ENCODE measurements around the gene CC2D1A. TPM values are rescaled to one million over a fixed set of nuclear protein-coding genes. Genes with fewer than 3 reads are reported as not detected.

CC2D1A gene
- total RNA-seq, 1 donor from 2014 or later, result 35.2 TPM

- DNase-seq (ENCODE audit: low spot score), result no peak
- Mint-ChIP-seq H3K27me3 (ENCODE audit: low read depth) (no peaks in the 10 kb centered on the region), H3K36me3 (ENCODE audit: low read depth) (peaks cover 43% of the 10 kb centered on the region)
Measured at GRCh38 chr19:13926010-13926409, 20.0 kb downstream of the CC2D1A start.

GRCh38 chr19:13926715-13927114, 20.7 kb downstream of the CC2D1A start:
- DNase-seq (ENCODE audit: low spot score), result no peak
- no peaks in the 10 kb centered on the region for H3K4me1 Mint-ChIP-seq (ENCODE audit: low read depth)
- no peak overlapping the region for H3K4me3 Mint-ChIP-seq (ENCODE audit: unreplicated experiment)
- H3K27me3 Mint-ChIP-seq (ENCODE audit: low read depth), result no peaks in the 10 kb centered on the region
- TF ChIP-seq CTCF (IDR thresholded peaks at IDR 0.05), result no peak
- no peaks in the 10 kb centered on the region for H3K9me3 Mint-ChIP-seq (ENCODE audit: low read depth)
- H3K36me3 Mint-ChIP-seq (ENCODE audit: low read depth), result peaks cover 36% of the 10 kb centered on the region
- peak overlapping the region; percentile 54 for H3K27ac Mint-ChIP-seq (ENCODE audit: unreplicated experiment)

More at GRCh38 chr19:13926010-13926409, 20.0 kb downstream of the CC2D1A start:
- no peak for TF ChIP-seq CTCF (IDR thresholded peaks at IDR 0.05)
- H3K4me1 Mint-ChIP-seq (ENCODE audit: low read depth), result no peaks in the 10 kb centered on the region
- H3K9me3 Mint-ChIP-seq (ENCODE audit: low read depth), result peaks cover 3% of the 10 kb centered on the region
- H3K4me3 Mint-ChIP-seq (ENCODE audit: unreplicated experiment), result no peak overlapping the region
- H3K27ac Mint-ChIP-seq (ENCODE audit: unreplicated experiment), result no peak overlapping the region

GRCh38 chr19:13929340-13929739, 23.3 kb downstream of the CC2D1A start:
- TF ChIP-seq CTCF (IDR thresholded peaks at IDR 0.05), result no peak
- Mint-ChIP-seq H3K36me3 (ENCODE audit: low read depth) (peaks cover 21% of the 10 kb centered on the region), H3K27ac (ENCODE audit: unreplicated experiment) (no peak overlapping the region), H3K9me3 (ENCODE audit: low read depth) (no peaks in the 10 kb centered on the region), H3K4me1 (ENCODE audit: low read depth) (no peaks in the 10 kb centered on the region), H3K27me3 (ENCODE audit: low read depth) (no peaks in the 10 kb centered on the region), H3K4me3 (ENCODE audit: unreplicated experiment) (no peak overlapping the region)
- DNase-seq (ENCODE audit: low spot score), result no peak

GRCh38 chr19:13929956-13930355, 24.0 kb downstream of the CC2D1A start:
- Mint-ChIP-seq H3K9me3 (ENCODE audit: low read depth) (no peaks in the 10 kb centered on the region), H3K27me3 (ENCODE audit: low read depth) (no peaks in the 10 kb centered on the region), H3K4me3 (ENCODE audit: unreplicated experiment) (no peak overlapping the region), H3K4me1 (ENCODE audit: low read depth) (no peaks in the 10 kb centered on the region), H3K36me3 (ENCODE audit: low read depth) (peaks cover 18% of the 10 kb centered on the region), H3K27ac (ENCODE audit: unreplicated experiment) (no peak overlapping the region)
- TF ChIP-seq CTCF (IDR thresholded peaks at IDR 0.05), result no peak
- DNase-seq (ENCODE audit: low spot score), result no peak

GRCh38 chr19:13930402-13930801, 24.4 kb downstream of the CC2D1A start:
- no peaks in the 10 kb centered on the region for H3K4me1 Mint-ChIP-seq (ENCODE audit: low read depth)
- no peak for TF ChIP-seq CTCF (IDR thresholded peaks at IDR 0.05)
- no peak overlapping the region for H3K27ac Mint-ChIP-seq (ENCODE audit: unreplicated experiment)
- no peak for DNase-seq (ENCODE audit: low spot score)
- H3K9me3 Mint-ChIP-seq (ENCODE audit: low read depth), result no peaks in the 10 kb centered on the region
- H3K27me3 Mint-ChIP-seq (ENCODE audit: low read depth), result no peaks in the 10 kb centered on the region
- H3K4me3 Mint-ChIP-seq (ENCODE audit: unreplicated experiment), result no peak overlapping the region
- peaks cover 17% of the 10 kb centered on the region for H3K36me3 Mint-ChIP-seq (ENCODE audit: low read depth)
